Stomach (tissue), 9 donors: ENCODE measurements around the gene ALK. TPM values are rescaled to one million over a fixed set of nuclear protein-coding genes. Genes with fewer than 3 reads are reported as not detected.

Experiments used
- DNase-seq, 2 donors: peaks; one replicate each; pipeline versions ENCODE4 v3.0.0 to v3.0.0-alpha.2; 2013 to 2019
- H3K27ac ChIP-seq, 5 donors: fragments of 200-600 bp in 4 of 5; sonication (generic) in 4 of 5; one replicate each; pipeline ENCODE4 v1.5.1; 2013 to 2019; ENCODE audit warnings: mild to moderate bottlenecking in 1 of 5, moderate library complexity in 1 of 5
- H3K27me3 ChIP-seq, 3 donors: fragments of 200-600 bp; sonication (generic); one replicate each; pipeline ENCODE4 v1.5.1; 2017 to 2019; ENCODE audit warnings: mixed run types in 1 of 3
- H3K36me3 ChIP-seq, 4 donors: fragments of 200-600 bp; sonication (generic); 1 replicate in 3 of 4; 2 replicates in 1 of 4; pipeline ENCODE4 v1.5.1; 2016 to 2019
- H3K4me1 ChIP-seq, 4 donors: fragments of 200-600 bp; sonication (generic); one replicate each; pipeline ENCODE4 v1.5.1; 2016 to 2019
- H3K4me3 ChIP-seq, 4 donors: fragments of 200-600 bp; sonication (generic) in 3 of 4; one replicate each; pipeline ENCODE4 v1.5.1; 2016 to 2019; ENCODE audit warnings: mild to moderate bottlenecking in 1 of 4
- H3K9me3 ChIP-seq, 4 donors: fragments of 200-600 bp; sonication (generic); one replicate each; pipeline ENCODE4 v1.5.1; 2016 to 2019
- CTCF ChIP-seq, 7 experiments: fragments of 450-650 bp in 4 of 7; fragments of 200-600 bp in 3 of 7; sonication (generic) in 3 of 7; IDR thresholded peaks; one replicate each; pipeline ENCODE4 v1.5.1; 2016 to 2019; ENCODE audit warnings: antibody characterized with exemption in 7 of 7, control low read depth in 2 of 7, mild to moderate bottlenecking in 1 of 7
- EP300 ChIP-seq: sonication (generic); formaldehyde crosslinking; IDR thresholded peaks from one replicate; pipeline ENCODE4 v1.6.1; 2017; ENCODE audit warnings: antibody characterized with exemption
- POLR2A ChIP-seq, 4 donors: fragments of 450-650 bp; IDR thresholded peaks; one replicate each; pipeline ENCODE4 v1.6.1; 2016; ENCODE audit warnings: antibody characterized with exemption in 4 of 4, control low read depth in 2 of 4, mild to moderate bottlenecking in 1 of 4, moderate library complexity in 1 of 4
- POLR2AphosphoS5 ChIP-seq, 3 donors: sonication (generic); formaldehyde crosslinking; IDR thresholded peaks; one replicate each; pipeline ENCODE4 v1.6.1; 2016; ENCODE audit warnings: antibody characterized with exemption in 3 of 3
- WGBS, 5 donors: extraction: QIAGEN DNeasy Blood & Tissue Kit in 3 of 5; methylation state at CpG; one replicate each; pipeline versions ENCODE4 v1.1.5 to v1.1.7; 2013 to 2018; 5-methylcytosine and 5-hydroxymethylcytosine counted together
- intact Hi-C: fragments of 100-400 bp; cut with DNase I; formaldehyde crosslinking; loops from one replicate; pipeline ENCODE4 v1.15.1; 2023; ENCODE audit warnings: low total_unique reads
- polyA plus RNA-seq, 3 donors: library from polyadenylated mRNA; stranded (reverse); fragments of 200-250 nt; gene quantifications; one replicate each; pipeline ENCODE4 v1.2.3, GENCODE V29; 2013
- total RNA-seq, 5 donors: library from RNA; depleted of rRNA; stranded (reverse); fragments of >200 nt; gene quantifications; one replicate each; pipeline versions ENCODE4 v1.1.0 to v1.2.3, GENCODE V29; 2014 to 2016
- donor health status: healthy with polysubstance abuse.
- donor health status: Bipolar disorder and iron deficiency.
- donor health status: healthy.

The ALK gene
- total and polyA plus RNA-seq, 8 donors = 0.13 to 0.92 TPM; not detected in 6

GRCh38 chr2:29808321-29808720 lies 113.1 kb downstream of the ALK start:
- Histone ChIP-seq H3K27me3 (no peaks in the 10 kb centered on the region), H3K9me3 (no peaks in the 10 kb centered on the region), H3K4me3 (no peak overlapping the region), H3K4me1 (no peaks in the 10 kb centered on the region), H3K27ac (no peak overlapping the region), H3K36me3 (no peaks in the 10 kb centered on the region)
- no peak for DNase-seq
- intact Hi-C loops = no loop called here
- 51 to 67% (median 65%) methylated on average over 4 of the region's 4 CpGs for WGBS, 5 donors
- TF ChIP-seq EP300 (no peak), POLR2A (IDR thresholded peaks at IDR 0.05) (no peak), CTCF (IDR thresholded peaks at IDR 0.05) (no peak), POLR2AphosphoS5 (IDR thresholded peaks at IDR 0.05) (no peak)

GRCh38 chr2:29807082-29807481 lies 114.3 kb downstream of the ALK start:
- DNase-seq = no peak
- H3K4me3 ChIP-seq = no peak overlapping the region
- H3K4me1 ChIP-seq = no peaks in the 10 kb centered on the region
- intact Hi-C loops = no loop called here
- no peaks in the 10 kb centered on the region for H3K9me3 ChIP-seq
- no peak for TF ChIP-seq CTCF (IDR thresholded peaks at IDR 0.05)
- no peak for TF ChIP-seq POLR2A (IDR thresholded peaks at IDR 0.05)
- no peak for TF ChIP-seq POLR2AphosphoS5 (IDR thresholded peaks at IDR 0.05)
- WGBS, 5 donors = 70 to 76% (median 72%) methylated on average over 4 of the region's 4 CpGs
- no peak overlapping the region for H3K27ac ChIP-seq
- no peaks in the 10 kb centered on the region for H3K27me3 ChIP-seq
- H3K36me3 ChIP-seq = no peaks in the 10 kb centered on the region

- H3K4me3 ChIP-seq = no peak overlapping the region
- 50 to 79% (median 58%) methylated on average over 5 of the region's 5 CpGs for WGBS, 5 donors
- DNase-seq = no peak
- TF ChIP-seq POLR2AphosphoS5 (IDR thresholded peaks at IDR 0.05) = no peak
- TF ChIP-seq EP300 = no peak
- TF ChIP-seq CTCF (IDR thresholded peaks at IDR 0.05) = no peak
- no peak for TF ChIP-seq POLR2A (IDR thresholded peaks at IDR 0.05)
- no peaks in the 10 kb centered on the region for H3K36me3 ChIP-seq
- intact Hi-C loops = no loop called here
- no peak overlapping the region for H3K27ac ChIP-seq
- no peaks in the 10 kb centered on the region for H3K9me3 ChIP-seq
- no peaks in the 10 kb centered on the region for H3K27me3 ChIP-seq
- no peaks in the 10 kb centered on the region for H3K4me1 ChIP-seq
Measured at GRCh38 chr2:29806461-29806860, 114.9 kb downstream of the ALK start.

- no peaks in the 10 kb centered on the region for H3K27me3 ChIP-seq
- no peaks in the 10 kb centered on the region for H3K4me1 ChIP-seq
- H3K27ac ChIP-seq = no peak overlapping the region
- no peak overlapping the region for H3K4me3 ChIP-seq
- whole genome bisulfite sequencing, 5 donors = 88 to 94% (median 90%) methylated on average over 3 of the region's 3 CpGs
- H3K36me3 ChIP-seq = no peaks in the 10 kb centered on the region
- intact Hi-C loops = no loop called here
- H3K9me3 ChIP-seq = no peaks in the 10 kb centered on the region
- DNase-seq = no peak
- TF ChIP-seq CTCF (IDR thresholded peaks at IDR 0.05) (no peak), POLR2A (IDR thresholded peaks at IDR 0.05) (no peak)
Measured at GRCh38 chr2:29804671-29805070, 116.7 kb downstream of the ALK start.
